Stimulated activated CD8-positive, alpha-beta memory T cell treated with anti-CD3 and anti-CD28 coated beads, Interleukin-15, amount 100 ng/mL, for 1 hour (primary cell): Measurements from ENCODE around the gene ARHGDIG.
"Not testable (repeated sequence)": the region's sequence is repeated elsewhere in the genome, so short reads cannot be mapped to it uniquely, and the experiment has no call there.

Experiments used
- DNase-seq: peaks from one replicate; pipeline ENCODE4 v3.0.0-alpha.2; 2020; ENCODE audit warnings: low read depth

Gene ARHGDIG

GRCh38 chr16:330741-331140 lies 50.4 kb downstream of the ARHGDIG start:
- no peak for DNase-seq

GRCh38 chr16:331181-331814 lies 50.9 kb downstream of the ARHGDIG start:
- not testable (repeated sequence) for DNase-seq
